Panc1 (cell line): ENCODE data around the gene COL6A1. TPM values are rescaled to one million over a fixed set of nuclear protein-coding genes. Genes with fewer than 3 reads are reported as not detected.

ENCODE experiments used
- ATAC-seq: fragments of 200-7000 bp; cut with Tn5 transposase; 2 replicates; pipeline ENCODE4 v1.9.1; 2020; ENCODE audit warnings: mild to moderate bottlenecking, moderate library complexity
- BruUV-seq: library from RNA; stranded (reverse); fragments of 400-500 nt; replicated peaks from 2 replicates; lab custom pipeline; 2021; lab: Mats Ljungman, UMichigan
- CTCF ChIA-PET: fragments of 300-600 bp; sonication (Branson Sonifier 250); formaldehyde crosslinking; loops from one replicate; lab custom pipeline; 2022; ENCODE audit warnings: antibody characterized with exemption; lab: Charles Lee
- POLR2A ChIA-PET: fragments of 300-600 bp; sonication (Branson Sonifier 250); formaldehyde crosslinking; loops from one replicate; lab custom pipeline; 2022; ENCODE audit warnings: antibody characterized with exemption; lab: Charles Lee
- DNase-seq: peaks from one replicate; pipeline ENCODE4 v3.0.0-alpha.2; 2010; ENCODE audit warnings: low read depth, low spot score
- H3K27ac ChIP-seq: 2 replicates; pipeline ENCODE4 v1.5.1; 2011; ENCODE audit warnings: mild to moderate bottlenecking, low read length, inconsistent platforms
- H3K27me3 ChIP-seq: fragments of 200-500 bp; sonication (Bioruptor generic); 2 replicates; pipeline ENCODE4 v1.6.0; 2014; ENCODE audit warnings: low read length, inconsistent platforms; ENCODE audit not compliant: control insufficient read depth, insufficient read depth
- H3K36me3 ChIP-seq: fragments of 200-500 bp; sonication (Bioruptor generic); 2 replicates; pipeline ENCODE4 v1.5.1; 2014; ENCODE audit warnings: inconsistent platforms, mild to moderate bottlenecking, low read length, moderate library complexity; ENCODE audit not compliant: control insufficient read depth, insufficient read depth
- H3K4me1 ChIP-seq: 2 replicates; pipeline ENCODE4 v1.5.1; 2011; ENCODE audit warnings: inconsistent platforms, mild to moderate bottlenecking, low read length, moderate library complexity; ENCODE audit not compliant: control insufficient read depth, insufficient read depth
- H3K4me3 ChIP-seq, 2 experiments: 2 replicates each; pipeline ENCODE4 v1.5.1; 2011 to 2012; ENCODE audit warnings: low read depth in 2 of 2, low read length in 2 of 2, mild to moderate bottlenecking in 2 of 2, inconsistent platforms in 1 of 2, moderate library complexity in 1 of 2
- H3K9me3 ChIP-seq: fragments of 200-500 bp; sonication (Bioruptor generic); 2 replicates; pipeline ENCODE4 v1.5.1; 2014; ENCODE audit warnings: low read depth, mild to moderate bottlenecking, inconsistent platforms, low read length, moderate library complexity; ENCODE audit not compliant: control insufficient read depth, insufficient read depth
- POLR2AphosphoS5 ChIP-seq: IDR thresholded peaks from 2 replicates; pipeline ENCODE4 v1.6.1; 2012; ENCODE audit warnings: mild to moderate bottlenecking, low read depth, low read length, moderate library complexity
- SIN3A ChIP-seq: IDR thresholded peaks from 2 replicates; pipeline ENCODE4 v1.6.1; 2012; ENCODE audit warnings: low read depth, mild to moderate bottlenecking, low read length, moderate library complexity, borderline replicate concordance; ENCODE audit not compliant: insufficient read depth
- TCF7L2 ChIP-seq: IDR thresholded peaks from 2 replicates; pipeline ENCODE4 v1.6.1; 2011; ENCODE audit warnings: mild to moderate bottlenecking, low read depth, low read length, inconsistent platforms
- in situ Hi-C: cut with HindIII; loops from 2 replicates; pipeline ENCODE4 v1.10.0; 2016; ENCODE audit warnings: low sequenced_read_pairs, low pct_unique_long_range_greater_than_20kb
- intact Hi-C: fragments of 100-400 bp; cut with micrococcal nuclease; formaldehyde crosslinking; loops from one replicate; pipeline ENCODE4 v1.10.0; 2022; ENCODE audit not compliant: unreplicated experiment
- total RNA-seq: library from RNA; stranded (reverse); gene quantifications from one replicate; pipeline ENCODE4 v1.2.1, GENCODE V29; 2021; ENCODE audit not compliant: unreplicated experiment
- TF ChIP-seq, protein P1 (sequence below): fragments of 450-650 bp; IDR thresholded peaks from 2 replicates; pipeline ENCODE4 v1.5.1; 2017; ENCODE audit warnings: mild to moderate bottlenecking
- TF ChIP-seq, protein P2 (sequence below), 2 experiments: IDR thresholded peaks; 2 replicates each; pipeline ENCODE4 v1.6.1; 2011 to 2012; ENCODE audit warnings: low read depth in 2 of 2, control low read depth in 1 of 2, low read length in 1 of 2, mild to moderate bottlenecking in 1 of 2, moderate library complexity in 1 of 2; ENCODE audit not compliant: insufficient read depth in 1 of 2

Gene COL6A1
- total RNA-seq, 1 experiment from 2014 or later = 34.2 TPM

DNA sequence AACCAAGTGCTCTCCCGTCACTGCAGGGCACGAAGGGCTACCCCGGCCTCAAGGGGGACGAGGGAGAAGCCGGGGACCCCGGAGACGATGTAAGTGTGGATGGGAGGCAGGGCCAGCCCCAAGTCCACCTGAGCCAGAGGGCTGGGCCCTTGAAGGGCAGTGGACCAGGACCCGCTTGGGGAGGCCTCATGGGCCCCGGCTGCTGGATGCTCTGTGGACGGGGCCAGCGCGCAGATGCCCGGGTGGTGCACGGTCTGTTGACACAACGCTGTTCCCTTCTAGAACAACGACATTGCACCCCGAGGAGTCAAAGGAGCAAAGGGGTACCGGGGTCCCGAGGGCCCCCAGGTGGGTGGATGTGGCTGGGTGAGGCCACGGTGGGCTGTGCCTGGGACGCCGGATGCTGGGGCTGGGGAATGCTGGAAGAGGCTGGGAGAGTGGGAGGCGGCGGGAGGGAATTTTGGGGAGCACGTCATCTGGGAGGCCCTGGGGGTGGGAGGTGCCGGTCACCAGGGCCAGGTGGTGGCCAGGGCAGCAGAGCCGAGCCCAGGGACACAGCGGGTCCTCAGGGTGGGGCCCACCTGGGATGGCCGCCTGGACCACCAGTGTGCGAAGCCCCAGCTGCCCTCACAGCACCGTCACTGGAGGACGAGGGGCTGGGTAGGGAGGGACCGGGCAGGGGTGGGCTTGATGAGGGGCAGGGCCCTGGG is 17.5 kb downstream of the COL6A1 start:
- TF ChIP-seq, protein P1, sequence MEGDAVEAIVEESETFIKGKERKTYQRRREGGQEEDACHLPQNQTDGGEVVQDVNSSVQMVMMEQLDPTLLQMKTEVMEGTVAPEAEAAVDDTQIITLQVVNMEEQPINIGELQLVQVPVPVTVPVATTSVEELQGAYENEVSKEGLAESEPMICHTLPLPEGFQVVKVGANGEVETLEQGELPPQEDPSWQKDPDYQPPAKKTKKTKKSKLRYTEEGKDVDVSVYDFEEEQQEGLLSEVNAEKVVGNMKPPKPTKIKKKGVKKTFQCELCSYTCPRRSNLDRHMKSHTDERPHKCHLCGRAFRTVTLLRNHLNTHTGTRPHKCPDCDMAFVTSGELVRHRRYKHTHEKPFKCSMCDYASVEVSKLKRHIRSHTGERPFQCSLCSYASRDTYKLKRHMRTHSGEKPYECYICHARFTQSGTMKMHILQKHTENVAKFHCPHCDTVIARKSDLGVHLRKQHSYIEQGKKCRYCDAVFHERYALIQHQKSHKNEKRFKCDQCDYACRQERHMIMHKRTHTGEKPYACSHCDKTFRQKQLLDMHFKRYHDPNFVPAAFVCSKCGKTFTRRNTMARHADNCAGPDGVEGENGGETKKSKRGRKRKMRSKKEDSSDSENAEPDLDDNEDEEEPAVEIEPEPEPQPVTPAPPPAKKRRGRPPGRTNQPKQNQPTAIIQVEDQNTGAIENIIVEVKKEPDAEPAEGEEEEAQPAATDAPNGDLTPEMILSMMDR = no peak
- TF ChIP-seq SIN3A (no peak), TCF7L2 (no peak), POLR2AphosphoS5 (no peak)
- TF ChIP-seq, protein P2, sequence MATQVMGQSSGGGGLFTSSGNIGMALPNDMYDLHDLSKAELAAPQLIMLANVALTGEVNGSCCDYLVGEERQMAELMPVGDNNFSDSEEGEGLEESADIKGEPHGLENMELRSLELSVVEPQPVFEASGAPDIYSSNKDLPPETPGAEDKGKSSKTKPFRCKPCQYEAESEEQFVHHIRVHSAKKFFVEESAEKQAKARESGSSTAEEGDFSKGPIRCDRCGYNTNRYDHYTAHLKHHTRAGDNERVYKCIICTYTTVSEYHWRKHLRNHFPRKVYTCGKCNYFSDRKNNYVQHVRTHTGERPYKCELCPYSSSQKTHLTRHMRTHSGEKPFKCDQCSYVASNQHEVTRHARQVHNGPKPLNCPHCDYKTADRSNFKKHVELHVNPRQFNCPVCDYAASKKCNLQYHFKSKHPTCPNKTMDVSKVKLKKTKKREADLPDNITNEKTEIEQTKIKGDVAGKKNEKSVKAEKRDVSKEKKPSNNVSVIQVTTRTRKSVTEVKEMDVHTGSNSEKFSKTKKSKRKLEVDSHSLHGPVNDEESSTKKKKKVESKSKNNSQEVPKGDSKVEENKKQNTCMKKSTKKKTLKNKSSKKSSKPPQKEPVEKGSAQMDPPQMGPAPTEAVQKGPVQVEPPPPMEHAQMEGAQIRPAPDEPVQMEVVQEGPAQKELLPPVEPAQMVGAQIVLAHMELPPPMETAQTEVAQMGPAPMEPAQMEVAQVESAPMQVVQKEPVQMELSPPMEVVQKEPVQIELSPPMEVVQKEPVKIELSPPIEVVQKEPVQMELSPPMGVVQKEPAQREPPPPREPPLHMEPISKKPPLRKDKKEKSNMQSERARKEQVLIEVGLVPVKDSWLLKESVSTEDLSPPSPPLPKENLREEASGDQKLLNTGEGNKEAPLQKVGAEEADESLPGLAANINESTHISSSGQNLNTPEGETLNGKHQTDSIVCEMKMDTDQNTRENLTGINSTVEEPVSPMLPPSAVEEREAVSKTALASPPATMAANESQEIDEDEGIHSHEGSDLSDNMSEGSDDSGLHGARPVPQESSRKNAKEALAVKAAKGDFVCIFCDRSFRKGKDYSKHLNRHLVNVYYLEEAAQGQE (IDR thresholded peaks at IDR 0.05; ENCODE audit: insufficient read depth in 1 of 2, low read depth in 2 of 2, low read length in 1 of 2) = no peak
- in situ Hi-C loops (no loop called here), intact Hi-C loops (no loop called here)
- Histone ChIP-seq H3K36me3 (no peaks in the 10 kb centered on the region), H3K27me3 (no peaks in the 10 kb centered on the region), H3K4me3 (no peak overlapping the region), H3K27ac (no peak overlapping the region), H3K4me1 (peaks cover 10% of the 10 kb centered on the region), H3K9me3 (no peaks in the 10 kb centered on the region)
- BruUV-seq = no TSS peak
- DNase-seq = no peak
- ChIA-PET CTCF (no interaction called here), POLR2A (no interaction called here)
- no peak for ATAC-seq

DNA sequence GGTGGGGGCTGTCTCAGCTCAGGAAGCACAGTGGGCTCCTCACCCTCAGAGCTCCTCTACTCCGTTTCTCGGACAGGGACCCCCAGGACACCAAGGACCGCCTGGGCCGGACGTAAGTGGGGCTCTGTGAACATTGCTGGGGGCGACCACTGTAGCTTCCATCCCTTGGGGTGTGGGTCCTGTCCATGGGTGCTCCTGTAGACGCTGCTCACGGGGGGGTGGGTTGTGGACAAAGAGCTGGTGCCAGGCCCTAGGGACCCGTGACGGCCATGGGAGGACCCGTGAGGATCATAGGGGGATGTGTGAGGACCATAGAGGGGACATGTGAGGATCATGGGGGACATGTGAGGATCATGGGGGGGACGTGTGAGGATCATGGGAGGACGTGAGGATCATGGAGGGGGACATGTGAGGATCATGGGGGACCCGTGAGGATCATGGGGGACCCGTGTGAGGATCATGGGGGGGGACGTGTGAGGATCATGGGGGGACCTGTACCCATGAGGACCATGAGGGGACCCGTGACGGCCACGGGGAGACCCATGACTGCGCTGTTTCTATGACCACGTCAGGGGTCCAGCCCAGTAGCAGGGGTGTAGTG is 18.1 kb downstream of the COL6A1 start:
- Histone ChIP-seq H3K27ac (no peak overlapping the region), H3K27me3 (no peaks in the 10 kb centered on the region), H3K36me3 (no peaks in the 10 kb centered on the region), H3K4me3 (no peak overlapping the region), H3K4me1 (peaks cover 10% of the 10 kb centered on the region), H3K9me3 (no peaks in the 10 kb centered on the region)
- ChIA-PET POLR2A (no interaction called here), CTCF (no interaction called here)
- no peak for DNase-seq
- in situ Hi-C loops (no loop called here), intact Hi-C loops (no loop called here)
- no TSS peak for BruUV-seq
- no peak for ATAC-seq
- TF ChIP-seq POLR2AphosphoS5 (no peak), TCF7L2 (no peak), SIN3A (no peak)
- TF ChIP-seq, protein P2 (IDR thresholded peaks at IDR 0.05; ENCODE audit: insufficient read depth in 1 of 2, low read depth in 2 of 2, low read length in 1 of 2) = no peak
- TF ChIP-seq, protein P1 = no peak
